NCI-H2107 (cell line): ENCODE measurements around the gene TYW1B.
"Not testable (repeated sequence)": the region's sequence is repeated elsewhere in the genome, so short reads cannot be mapped to it uniquely, and the experiment has no call there.

Source experiments
- DNase-seq: peaks from one replicate; lab custom pipeline; 2025; lab: John Stamatoyannopoulos, UW

Gene TYW1B

DNA sequence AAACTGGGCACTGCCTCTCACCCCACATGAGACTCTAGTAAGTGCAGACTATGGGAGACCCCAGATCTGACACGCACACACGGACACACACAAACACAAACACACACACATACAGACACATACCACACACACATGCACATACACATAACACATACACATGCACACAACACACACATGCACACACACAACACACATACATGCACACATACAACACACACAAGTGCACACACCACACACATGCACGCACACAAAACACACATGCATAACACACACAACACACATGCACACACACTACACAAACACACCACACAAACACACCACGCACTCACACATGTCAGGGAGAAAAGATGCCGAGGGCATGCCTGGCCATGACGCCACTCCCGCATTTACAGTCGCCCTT is 205.5 kb downstream of the TYW1B start:
- DNase-seq: no peak

- DNase-seq: not testable (repeated sequence)
These were observed 206.2 kb downstream of the TYW1B start for GRCh38 chr7:72621761-72622187.

GRCh38 chr7:72620923-72621322 is 207.1 kb downstream of the TYW1B start:
- DNase-seq: not testable (repeated sequence)

DNA sequence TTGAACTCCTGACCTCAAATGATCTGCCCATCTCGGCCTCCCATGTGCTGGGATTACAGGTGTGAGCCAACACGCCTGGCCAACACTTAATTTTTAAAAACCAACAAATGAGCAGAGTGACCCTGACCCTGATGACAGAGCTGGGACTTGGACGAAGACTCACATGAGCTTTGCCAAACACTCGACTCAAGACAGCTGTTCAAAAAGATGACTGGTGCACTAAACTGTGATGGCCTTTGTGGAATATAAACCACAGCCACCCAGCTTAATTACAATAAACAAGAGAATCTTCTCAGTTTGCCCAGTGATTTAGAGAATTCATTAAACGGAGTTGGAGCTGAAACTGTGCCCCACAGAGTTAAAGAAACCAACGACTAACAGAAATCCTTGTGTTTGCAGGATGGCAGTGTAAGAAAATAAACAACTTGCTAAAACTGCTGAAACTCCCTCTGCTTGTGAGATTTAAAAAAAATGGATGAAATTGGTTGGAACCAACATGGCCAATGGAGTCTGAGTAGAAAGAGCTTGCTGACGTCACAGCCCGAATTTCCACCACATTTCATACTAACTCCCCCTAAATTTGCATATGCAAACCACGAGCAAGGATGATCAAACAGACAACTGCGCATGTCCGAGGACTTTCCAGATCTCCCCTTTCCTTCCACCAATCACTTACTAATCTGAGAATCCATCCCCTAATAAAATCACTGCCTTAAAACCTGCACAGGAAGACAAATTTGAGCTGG is 209.4 kb downstream of the TYW1B start:
- DNase-seq: not testable (repeated sequence)

DNA sequence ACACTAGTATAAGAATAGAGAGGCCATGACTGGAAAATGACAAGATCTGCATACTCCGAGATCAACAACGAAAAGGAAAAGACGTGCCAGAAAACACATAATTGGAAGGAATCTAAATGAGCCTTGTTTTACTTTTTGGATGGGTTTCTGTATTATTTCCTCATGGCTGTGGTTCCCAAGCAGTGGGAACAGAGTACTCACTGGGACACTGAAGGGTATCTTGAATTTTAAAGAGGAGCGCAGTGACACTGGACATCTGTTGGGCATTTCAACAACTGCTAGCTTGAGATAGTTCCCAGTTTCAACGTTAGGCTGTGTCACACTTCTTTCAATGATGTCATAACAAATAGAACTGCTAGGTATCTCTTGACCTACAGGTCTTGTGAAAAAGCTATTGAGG is 218.2 kb downstream of the TYW1B start:
- DNase-seq: not testable (repeated sequence)

GRCh38 chr7:72607988-72608387 is 220.0 kb downstream of the TYW1B start:
- not testable (repeated sequence) for DNase-seq

- not testable (repeated sequence) for DNase-seq
These were observed 222.1 kb downstream of the TYW1B start for GRCh38 chr7:72605863-72606431.

- not testable (repeated sequence) for DNase-seq
These were observed 223.0 kb downstream of the TYW1B start for GRCh38 chr7:72604771-72605611.

DNA sequence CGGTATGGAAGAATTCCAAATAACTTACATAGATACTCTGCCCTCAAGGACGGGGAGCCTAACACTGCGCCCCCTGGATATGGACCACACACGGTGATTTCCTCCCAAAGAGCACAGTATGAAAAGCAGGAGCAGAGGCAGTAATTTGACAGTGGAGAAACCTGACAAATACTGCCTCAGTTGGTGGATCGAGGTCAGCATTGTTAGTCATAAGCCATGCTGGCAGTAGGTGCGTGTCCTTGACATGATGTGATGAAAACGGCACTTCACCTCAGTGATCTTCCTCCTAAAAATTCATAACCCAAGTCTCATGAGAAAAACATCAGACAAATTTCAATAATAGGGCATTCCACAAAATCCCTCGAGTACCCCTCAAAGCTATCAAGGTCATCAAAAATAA is 224.5 kb downstream of the TYW1B start:
- not testable (repeated sequence) for DNase-seq

GRCh38 chr7:72603073-72603472 is 224.9 kb downstream of the TYW1B start:
- no peak for DNase-seq

DNA sequence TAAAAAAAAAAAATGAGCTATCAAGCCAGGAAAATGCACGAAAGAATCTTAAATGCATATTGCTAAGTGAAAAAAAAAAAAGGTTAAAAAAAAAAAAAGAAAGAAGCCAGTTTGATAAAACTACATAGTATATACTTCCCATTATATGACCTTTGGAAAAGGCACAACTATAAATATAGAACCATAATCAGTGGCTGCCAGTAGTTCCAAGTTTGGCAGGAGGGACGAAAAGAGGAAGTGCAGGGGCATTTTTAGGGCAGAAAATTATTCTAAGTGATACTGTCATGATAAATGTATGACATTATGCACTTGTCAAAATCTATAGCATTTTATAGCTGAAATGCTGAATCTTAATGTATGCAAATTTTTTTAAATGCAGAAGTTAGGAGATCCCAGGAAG is 226.3 kb downstream of the TYW1B start:
- not testable (repeated sequence) for DNase-seq

DNA sequence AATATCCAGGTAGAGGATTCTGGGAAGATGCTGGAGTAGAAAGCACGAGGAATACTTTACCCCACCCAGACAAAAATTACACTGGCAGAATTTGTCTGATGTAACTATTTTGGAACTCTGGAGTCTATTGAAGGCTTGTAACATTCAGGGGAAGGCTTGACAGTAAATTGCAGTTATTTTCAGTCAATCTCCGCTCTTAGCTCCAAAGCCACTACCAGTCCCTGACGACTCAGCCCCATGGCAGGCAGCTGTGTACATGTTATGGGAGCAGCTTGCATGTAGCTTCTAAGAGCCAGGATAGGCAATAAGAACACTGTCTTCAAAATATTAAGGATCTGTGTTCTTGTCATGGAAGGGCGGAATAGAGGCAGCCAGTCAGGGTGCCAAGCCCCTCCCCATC is 238.0 kb downstream of the TYW1B start:
- DNase-seq: not testable (repeated sequence)

DNA sequence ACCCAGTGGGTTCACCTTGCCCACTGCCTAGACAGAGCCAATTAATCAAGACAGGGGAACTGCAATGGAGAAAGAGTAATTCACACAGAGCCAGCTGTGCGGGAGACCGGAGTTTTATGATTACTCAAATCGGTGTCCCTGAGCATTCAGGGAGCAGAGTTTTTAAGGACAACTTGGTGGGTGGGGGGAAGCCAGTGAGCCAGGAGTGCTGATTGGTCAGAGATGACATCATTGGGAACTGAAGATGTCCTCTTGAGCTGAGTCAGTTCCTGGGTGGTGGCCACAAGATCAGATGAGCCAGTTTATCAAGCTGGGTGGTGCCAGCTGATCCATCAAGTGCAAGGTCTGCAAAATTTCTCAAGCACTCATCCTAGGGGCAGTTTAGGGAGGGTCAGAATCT is 240.7 kb downstream of the TYW1B start:
- not testable (repeated sequence) for DNase-seq

DNA sequence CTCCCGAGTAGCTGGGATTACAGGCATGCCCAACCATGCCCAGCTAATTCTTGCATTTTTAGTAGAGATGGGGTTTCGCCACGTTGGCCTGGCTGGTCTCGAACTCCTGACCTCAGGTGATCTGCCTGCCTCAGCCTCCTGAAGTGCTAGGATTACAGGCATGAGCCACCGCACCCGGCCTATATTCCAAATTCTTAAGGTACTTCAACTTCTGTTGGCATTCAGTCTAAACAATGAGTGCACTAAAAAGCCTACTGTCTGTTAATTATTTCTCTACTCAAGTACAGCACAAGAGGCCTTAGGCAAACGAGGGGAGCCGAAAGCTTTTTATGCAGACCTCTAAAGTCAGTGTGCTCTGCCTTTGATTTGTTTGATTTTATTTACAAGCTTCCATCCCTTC is 243.4 kb downstream of the TYW1B start:
- DNase-seq: not testable (repeated sequence)

GRCh38 chr7:72583620-72584361 is 244.2 kb downstream of the TYW1B start:
- DNase-seq: not testable (repeated sequence)

GRCh38 chr7:72580142-72580770 is 247.7 kb downstream of the TYW1B start:
- not testable (repeated sequence) for DNase-seq

DNA sequence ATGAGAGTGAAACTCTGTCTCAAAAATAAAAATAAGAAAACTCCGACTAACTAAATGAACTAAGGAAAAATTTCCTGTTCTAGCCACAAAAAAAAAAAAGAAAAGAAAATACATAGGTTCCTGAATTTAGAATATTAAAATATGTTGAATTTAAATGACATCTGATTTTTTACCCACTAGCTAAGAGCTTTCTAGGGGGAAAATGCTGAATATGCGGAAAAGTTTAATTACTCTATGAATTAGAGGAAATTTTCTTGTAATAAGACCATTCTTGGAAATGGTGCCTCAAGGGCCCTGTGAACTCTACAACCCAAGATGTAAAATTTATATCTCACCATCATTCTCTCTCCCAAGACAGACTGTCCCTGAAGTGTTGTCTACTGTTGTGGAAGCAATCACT is 250.9 kb downstream of the TYW1B start:
- DNase-seq: no peak

DNA sequence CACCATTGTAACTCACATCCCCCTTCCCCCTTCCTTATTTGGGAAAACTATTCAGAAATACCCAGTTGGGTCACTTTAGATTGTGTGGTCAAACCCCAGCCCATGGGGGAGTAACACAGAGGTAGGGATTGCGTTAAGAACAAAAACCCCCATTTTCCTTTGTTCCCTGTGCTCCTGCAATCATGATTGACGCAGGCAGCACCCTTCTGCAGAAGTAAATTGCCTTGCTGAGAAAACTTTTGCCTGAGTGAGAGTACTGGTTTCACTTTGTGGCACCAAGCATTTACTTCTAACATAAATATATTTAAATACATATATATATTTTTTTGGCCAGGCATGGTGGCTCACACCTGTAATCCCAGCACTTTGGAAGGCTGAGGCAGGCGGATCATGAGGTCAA is 266.0 kb downstream of the TYW1B start:
- DNase-seq: not testable (repeated sequence)

DNA sequence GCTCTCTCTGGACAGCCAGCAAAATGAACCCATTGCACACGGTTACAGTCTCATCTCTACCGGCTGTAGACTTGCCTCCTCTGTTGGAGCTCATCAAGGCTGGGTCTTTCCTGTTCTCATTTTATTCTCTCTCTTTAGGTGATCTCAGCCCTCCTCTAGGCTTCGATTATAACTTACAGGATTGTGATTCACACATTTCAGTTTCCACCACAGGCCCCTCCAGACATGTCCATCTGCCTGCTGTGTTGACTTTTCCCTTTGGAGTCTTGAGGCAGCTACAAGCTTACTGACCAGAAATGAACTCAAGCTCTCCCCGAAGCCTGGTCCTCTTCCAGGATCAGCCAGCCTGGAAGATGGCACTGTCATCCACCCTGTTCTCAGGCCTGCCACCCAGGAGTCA is 268.5 kb downstream of the TYW1B start:
- DNase-seq: not testable (repeated sequence)

GRCh38 chr7:72556733-72557132 is 271.3 kb downstream of the TYW1B start:
- DNase-seq: not testable (repeated sequence)

DNA sequence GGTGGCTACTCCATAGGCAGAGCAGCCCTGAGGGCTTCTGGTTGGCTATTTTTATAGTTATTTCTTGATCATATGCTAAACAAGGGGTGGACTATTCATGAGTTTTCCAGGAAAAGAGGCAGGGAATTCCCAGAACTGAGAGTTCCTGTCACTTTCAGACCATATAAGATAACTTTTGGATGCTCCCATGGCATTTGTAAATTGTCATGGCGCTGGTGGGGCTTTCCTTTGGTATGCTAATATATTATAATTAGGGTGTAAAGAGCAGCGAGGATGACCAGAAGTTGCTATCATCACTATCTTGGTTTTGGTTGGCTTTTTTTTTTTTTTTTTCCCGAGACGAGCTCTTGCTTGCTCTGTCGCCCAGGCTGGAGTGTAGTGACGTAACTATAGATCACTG is 272.8 kb downstream of the TYW1B start:
- not testable (repeated sequence) for DNase-seq
